BE2C (cell line): ENCODE data around the gene KLK3.

Experiments
- DNase-seq: peaks from one replicate; pipeline ENCODE4 v3.0.0-alpha.2; 2020
- H3K27me3 ChIP-seq: fragments of 250-450 bp; sonication (Bioruptor Pico); 2 replicates; pipeline ENCODE4 v1.5.1; 2020; ENCODE audit warnings: mild to moderate bottlenecking
- H3K36me3 ChIP-seq: fragments of 250-450 bp; sonication (Bioruptor Pico); 2 replicates; pipeline ENCODE4 v1.5.1; 2020; ENCODE audit warnings: mild to moderate bottlenecking
- H3K4me1 ChIP-seq: fragments of 250-450 bp; sonication (Bioruptor Pico); 2 replicates; pipeline ENCODE4 v1.5.1; 2020
- H3K4me3 ChIP-seq: 2 replicates; pipeline ENCODE4 v1.5.1; 2011; ENCODE audit warnings: low read depth, low read length
- H3K9me3 ChIP-seq: fragments of 250-450 bp; sonication (Bioruptor Pico); 2 replicates; pipeline ENCODE4 v1.5.1; 2020
- TF ChIP-seq, protein P1 (sequence below): IDR thresholded peaks from 2 replicates; pipeline ENCODE4 v1.5.1; 2012; ENCODE audit warnings: mild to moderate bottlenecking, low read depth, low read length

Gene KLK3

DNA sequence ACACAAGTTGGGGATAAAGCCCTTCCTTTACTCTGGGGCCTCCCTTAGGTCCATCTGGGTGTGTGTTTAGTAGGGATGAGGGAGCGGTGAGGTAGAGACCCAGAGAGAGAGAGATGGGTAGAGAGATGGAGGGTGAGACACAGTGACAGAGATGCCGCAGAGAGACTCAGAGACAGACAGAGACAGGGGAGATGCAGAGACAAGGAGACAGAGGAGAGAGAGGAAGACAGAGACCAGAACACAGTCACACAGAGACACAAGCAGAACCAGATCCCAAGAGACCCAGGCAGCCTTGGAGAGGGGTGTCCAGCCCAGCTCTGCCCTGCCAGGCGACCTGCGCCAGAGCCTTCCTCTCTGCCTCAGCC is 33.5 kb upstream of the KLK3 start:
- no peaks in the 10 kb centered on the region for H3K27me3 ChIP-seq

GRCh38 chr19:50821622-50822021 is 33.1 kb upstream of the KLK3 start:
- Histone ChIP-seq H3K4me3 (no peak overlapping the region), H3K9me3 (no peaks in the 10 kb centered on the region), H3K27me3 (no peaks in the 10 kb centered on the region), H3K36me3 (no peaks in the 10 kb centered on the region), H3K4me1 (peaks cover 17% of the 10 kb centered on the region)
- TF ChIP-seq, protein P1, sequence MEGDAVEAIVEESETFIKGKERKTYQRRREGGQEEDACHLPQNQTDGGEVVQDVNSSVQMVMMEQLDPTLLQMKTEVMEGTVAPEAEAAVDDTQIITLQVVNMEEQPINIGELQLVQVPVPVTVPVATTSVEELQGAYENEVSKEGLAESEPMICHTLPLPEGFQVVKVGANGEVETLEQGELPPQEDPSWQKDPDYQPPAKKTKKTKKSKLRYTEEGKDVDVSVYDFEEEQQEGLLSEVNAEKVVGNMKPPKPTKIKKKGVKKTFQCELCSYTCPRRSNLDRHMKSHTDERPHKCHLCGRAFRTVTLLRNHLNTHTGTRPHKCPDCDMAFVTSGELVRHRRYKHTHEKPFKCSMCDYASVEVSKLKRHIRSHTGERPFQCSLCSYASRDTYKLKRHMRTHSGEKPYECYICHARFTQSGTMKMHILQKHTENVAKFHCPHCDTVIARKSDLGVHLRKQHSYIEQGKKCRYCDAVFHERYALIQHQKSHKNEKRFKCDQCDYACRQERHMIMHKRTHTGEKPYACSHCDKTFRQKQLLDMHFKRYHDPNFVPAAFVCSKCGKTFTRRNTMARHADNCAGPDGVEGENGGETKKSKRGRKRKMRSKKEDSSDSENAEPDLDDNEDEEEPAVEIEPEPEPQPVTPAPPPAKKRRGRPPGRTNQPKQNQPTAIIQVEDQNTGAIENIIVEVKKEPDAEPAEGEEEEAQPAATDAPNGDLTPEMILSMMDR = no peak
- DNase-seq = no peak

More for the DNA sequence above, 33.5 kb upstream of the KLK3 start:
- H3K9me3 ChIP-seq = no peaks in the 10 kb centered on the region
- H3K4me1 ChIP-seq = peaks cover 17% of the 10 kb centered on the region
- no peak overlapping the region; the same call in 1 of the 2 replicates for H3K4me3 ChIP-seq
- TF ChIP-seq, protein P1 = no peak
- H3K36me3 ChIP-seq = no peaks in the 10 kb centered on the region
- DNase-seq = no peak

DNA sequence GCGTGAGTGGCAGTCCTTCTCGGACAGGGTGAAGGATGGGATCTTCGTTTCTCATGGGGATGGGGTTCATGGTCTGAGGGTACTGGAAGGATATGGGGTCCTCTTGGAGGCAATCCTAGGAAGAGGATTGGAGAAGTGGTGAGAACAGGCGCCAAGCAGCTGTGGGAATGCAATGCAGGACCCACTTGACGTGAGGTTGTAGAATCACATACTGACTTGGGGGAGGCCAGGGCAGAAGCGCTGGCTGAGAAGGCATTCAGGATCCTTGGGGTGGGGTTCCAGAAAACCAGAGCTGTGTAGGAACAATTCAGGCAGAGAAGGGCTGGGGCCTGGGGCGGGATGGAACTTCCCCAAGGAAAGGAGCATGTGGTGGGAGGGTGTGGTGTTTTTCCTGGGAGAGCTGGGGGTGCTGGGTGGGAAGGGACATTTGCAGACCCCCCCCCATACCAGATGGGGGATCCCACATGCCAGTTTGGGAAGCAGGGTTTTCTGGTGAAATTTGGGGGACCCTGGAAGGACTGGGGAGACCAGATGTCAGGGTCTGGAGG is 32.0 kb upstream of the KLK3 start:
- TF ChIP-seq, protein P1 = no peak
- Histone ChIP-seq H3K4me3 (no peak overlapping the region), H3K36me3 (no peaks in the 10 kb centered on the region), H3K9me3 (no peaks in the 10 kb centered on the region), H3K27me3 (no peaks in the 10 kb centered on the region), H3K4me1 (peaks cover 17% of the 10 kb centered on the region)
- DNase-seq = no peak

DNA sequence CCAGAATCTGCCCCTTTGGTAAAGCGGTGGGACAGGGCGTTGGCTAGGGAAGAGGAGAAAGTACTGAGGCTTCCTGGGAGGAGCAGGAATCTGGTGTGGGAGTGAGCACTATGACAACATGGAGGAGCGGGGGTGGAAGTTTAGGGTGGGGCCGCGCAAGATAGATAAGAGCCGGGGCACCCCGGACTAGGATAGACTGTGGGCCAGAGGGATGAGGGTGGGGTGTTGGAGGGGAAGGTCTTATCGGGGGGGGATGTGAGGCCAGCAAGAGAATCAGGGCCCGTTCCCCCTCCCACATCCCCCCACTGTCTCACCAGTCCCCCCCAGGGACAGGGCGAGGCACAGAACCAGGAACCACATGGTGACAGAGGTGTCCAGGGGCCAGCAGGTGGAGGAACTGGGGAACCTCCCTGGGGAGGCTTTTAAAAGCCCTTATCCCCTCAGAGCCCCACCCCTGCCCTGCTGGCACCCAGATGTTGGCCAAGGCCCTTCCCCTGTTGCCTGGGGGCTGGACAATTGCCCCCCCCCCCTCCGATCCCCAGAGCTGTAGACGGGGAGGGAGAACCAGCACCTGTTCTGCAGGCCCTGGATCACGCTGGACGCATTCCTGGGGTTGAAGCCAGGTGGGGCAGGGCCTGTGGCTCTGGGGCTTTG is 31.2 kb upstream of the KLK3 start, which contains the start of gene KLK1:
KLK1 (minus strand) TSS at position 399 of the 654 bp plus-strand sequence; CDS start at position 360, 39 bp downstream.
- DNase-seq = no peak
- Histone ChIP-seq H3K4me1 (peaks cover 17% of the 10 kb centered on the region), H3K27me3 (no peaks in the 10 kb centered on the region), H3K36me3 (no peaks in the 10 kb centered on the region), H3K4me3 (no peak within 1 kb of the TSS), H3K9me3 (no peaks in the 10 kb centered on the region)
- TF ChIP-seq, protein P1 = no peak

DNA sequence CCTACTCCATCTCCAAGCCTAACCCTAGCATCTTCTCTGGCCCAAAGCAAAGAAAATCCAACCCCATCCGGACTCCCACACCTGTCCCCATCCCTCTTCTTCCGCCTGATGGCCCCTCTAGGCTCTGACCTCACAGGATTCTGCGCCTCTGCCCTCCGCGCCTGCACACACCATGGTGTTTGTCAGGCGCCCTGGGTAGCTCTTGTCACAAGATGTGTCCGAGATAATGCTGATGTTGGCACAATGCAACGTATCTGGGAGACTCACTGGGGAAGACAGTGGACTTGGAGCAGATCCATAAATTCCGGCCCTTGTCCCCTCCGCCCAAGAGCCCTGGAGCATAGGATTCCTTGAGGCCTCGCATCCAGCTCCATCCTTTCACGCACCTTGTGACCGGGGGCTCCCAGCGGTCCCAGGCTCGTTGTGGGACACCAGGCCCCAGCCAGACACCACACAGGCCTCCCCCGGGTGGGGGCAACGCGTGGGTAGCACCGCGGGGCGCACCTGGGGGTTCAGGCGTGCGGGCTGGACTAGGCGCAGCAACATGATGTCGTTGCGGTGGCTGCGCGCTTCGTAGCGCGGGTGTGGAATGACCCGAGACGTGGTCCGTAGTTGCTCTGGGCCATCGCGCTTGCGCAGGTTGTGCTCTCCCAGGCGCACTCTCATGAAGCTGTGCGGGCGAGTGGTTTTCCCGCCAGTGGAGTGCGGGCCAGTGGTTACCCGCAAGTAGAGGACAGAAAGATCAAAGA is 28.0 kb upstream of the KLK3 start:
- no peaks in the 10 kb centered on the region for H3K36me3 ChIP-seq
- TF ChIP-seq, protein P1 = no peak
- H3K4me3 ChIP-seq = no peak overlapping the region
- H3K9me3 ChIP-seq = no peaks in the 10 kb centered on the region
- no peaks in the 10 kb centered on the region for H3K27me3 ChIP-seq
- DNase-seq = no peak
- peaks cover 10% of the 10 kb centered on the region for H3K4me1 ChIP-seq

- TF ChIP-seq, protein P1 = no peak
- Histone ChIP-seq H3K4me1 (peaks cover 7% of the 10 kb centered on the region), H3K27me3 (no peaks in the 10 kb centered on the region), H3K36me3 (no peaks in the 10 kb centered on the region), H3K4me3 (no peak overlapping the region), H3K9me3 (no peaks in the 10 kb centered on the region)
- no peak for DNase-seq
Measured at GRCh38 chr19:50827476-50827875, 27.2 kb upstream of the KLK3 start.
